Measurements from ENCODE around the gene TMEM250. TPM values are rescaled to one million over a fixed set of nuclear protein-coding genes. Genes with fewer than 3 reads are reported as not detected.
A peak's percentile ranks its signal among the peaks of the same experiment; 100 is the strongest.

Gene TMEM250
- total and polyA plus RNA-seq, 2 experiments from 2014 or later, result 25.6 to 29.3 TPM

DNA sequence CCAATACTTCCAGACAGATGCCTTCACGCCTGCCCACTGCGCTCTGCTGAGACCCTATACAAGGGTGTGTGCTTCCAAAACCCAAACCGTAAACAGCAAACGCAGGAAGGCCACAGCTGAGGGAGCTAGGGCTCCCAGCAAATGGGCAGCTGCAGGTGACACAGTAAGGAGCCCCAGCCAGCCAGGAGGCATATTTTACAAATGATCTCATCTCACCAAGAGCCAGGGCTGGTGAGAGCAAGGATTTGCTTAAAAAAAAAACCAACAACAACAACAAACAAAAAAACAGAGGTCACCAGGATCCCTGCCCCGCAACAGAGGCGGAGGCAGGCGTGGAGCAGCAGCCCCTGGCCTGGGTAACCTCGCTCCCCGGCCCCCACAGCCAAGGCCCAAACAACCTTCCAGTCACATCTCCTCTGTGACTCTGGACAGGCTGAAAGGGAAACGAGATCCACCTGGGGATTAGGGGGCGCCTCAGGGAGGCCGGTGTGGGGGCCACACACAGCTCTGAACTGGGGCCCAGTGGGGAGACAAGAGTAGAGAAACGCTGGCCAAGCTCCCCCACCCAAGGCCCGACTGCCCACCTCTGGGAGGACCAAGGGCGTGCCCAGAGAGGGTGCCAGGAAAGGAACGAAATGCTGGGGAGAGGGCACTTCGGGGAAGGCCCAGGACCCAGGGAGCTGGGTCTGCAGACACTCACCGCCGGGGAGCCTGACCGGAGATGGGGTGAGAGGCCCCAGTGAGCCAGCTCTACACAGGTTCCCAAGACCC lies 26.9 kb downstream of the TMEM250 start:
- Histone ChIP-seq H3K36me3 (no peaks in the 10 kb centered on the region), H3K27ac (no peak overlapping the region), H3K9me3 (ENCODE audit: low read depth) (no peaks in the 10 kb centered on the region), H3K4me3 (no peak overlapping the region), H3K27me3 (peaks cover 9% of the 10 kb centered on the region), H3K4me1 (ENCODE audit: low read depth) (peaks cover 5% of the 10 kb centered on the region)
- DNase-seq (ENCODE audit: low read depth in 1 of 2, low spot score in 1 of 2), result no peak
- TF ChIP-seq, protein P1, sequence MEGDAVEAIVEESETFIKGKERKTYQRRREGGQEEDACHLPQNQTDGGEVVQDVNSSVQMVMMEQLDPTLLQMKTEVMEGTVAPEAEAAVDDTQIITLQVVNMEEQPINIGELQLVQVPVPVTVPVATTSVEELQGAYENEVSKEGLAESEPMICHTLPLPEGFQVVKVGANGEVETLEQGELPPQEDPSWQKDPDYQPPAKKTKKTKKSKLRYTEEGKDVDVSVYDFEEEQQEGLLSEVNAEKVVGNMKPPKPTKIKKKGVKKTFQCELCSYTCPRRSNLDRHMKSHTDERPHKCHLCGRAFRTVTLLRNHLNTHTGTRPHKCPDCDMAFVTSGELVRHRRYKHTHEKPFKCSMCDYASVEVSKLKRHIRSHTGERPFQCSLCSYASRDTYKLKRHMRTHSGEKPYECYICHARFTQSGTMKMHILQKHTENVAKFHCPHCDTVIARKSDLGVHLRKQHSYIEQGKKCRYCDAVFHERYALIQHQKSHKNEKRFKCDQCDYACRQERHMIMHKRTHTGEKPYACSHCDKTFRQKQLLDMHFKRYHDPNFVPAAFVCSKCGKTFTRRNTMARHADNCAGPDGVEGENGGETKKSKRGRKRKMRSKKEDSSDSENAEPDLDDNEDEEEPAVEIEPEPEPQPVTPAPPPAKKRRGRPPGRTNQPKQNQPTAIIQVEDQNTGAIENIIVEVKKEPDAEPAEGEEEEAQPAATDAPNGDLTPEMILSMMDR (IDR thresholded peaks at IDR 0.05; ENCODE audit: low read depth, low read length), result no peak

- peaks cover 5% of the 10 kb centered on the region for H3K4me1 ChIP-seq (ENCODE audit: low read depth)
Observed at GRCh38 chr9:136090768-136091581, 27.7 kb downstream of the TMEM250 start.

GRCh38 chr9:136090056-136090735 lies 28.5 kb downstream of the TMEM250 start:
- no peak for DNase-seq (ENCODE audit: low read depth in 1 of 2, low spot score in 1 of 2)
- TF ChIP-seq, protein P1 (IDR thresholded peaks at IDR 0.05; ENCODE audit: low read depth, low read length), result no peak
- Histone ChIP-seq H3K36me3 (no peaks in the 10 kb centered on the region), H3K9me3 (ENCODE audit: low read depth) (no peaks in the 10 kb centered on the region), H3K27ac (no peak overlapping the region), H3K27me3 (no peaks in the 10 kb centered on the region), H3K4me1 (ENCODE audit: low read depth) (peaks cover 5% of the 10 kb centered on the region), H3K4me3 (no peak overlapping the region)

More at GRCh38 chr9:136090768-136091581, 27.7 kb downstream of the TMEM250 start:
- no peak for DNase-seq (ENCODE audit: low read depth in 1 of 2, low spot score in 1 of 2)
- H3K4me3 ChIP-seq, result no peak overlapping the region
- no peaks in the 10 kb centered on the region for H3K9me3 ChIP-seq (ENCODE audit: low read depth)
- peaks cover 2% of the 10 kb centered on the region for H3K27me3 ChIP-seq
- no peak overlapping the region for H3K27ac ChIP-seq
- TF ChIP-seq, protein P1 (IDR thresholded peaks at IDR 0.05; ENCODE audit: low read depth, low read length), result no peak
- H3K36me3 ChIP-seq, result no peaks in the 10 kb centered on the region

DNA sequence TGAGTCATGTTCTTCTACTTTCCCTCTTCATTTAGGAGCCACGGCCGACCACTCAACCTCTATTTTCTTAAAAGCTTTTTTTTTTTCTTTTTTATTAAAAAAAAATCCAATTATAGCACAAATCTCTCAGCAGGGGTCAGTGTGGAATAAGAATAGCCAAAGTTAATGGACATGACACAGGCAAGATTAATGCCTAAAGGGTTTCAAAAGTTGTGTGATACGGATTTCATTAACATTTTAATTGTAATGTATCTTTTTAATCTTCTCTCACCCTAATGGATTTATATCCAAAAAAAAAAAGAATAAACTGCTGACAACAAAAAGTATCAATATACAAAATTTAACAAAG lies 29.0 kb downstream of the TMEM250 start:
- no peak overlapping the region for H3K27ac ChIP-seq
- TF ChIP-seq, protein P1 (IDR thresholded peaks at IDR 0.05; ENCODE audit: low read depth, low read length), result peak; percentile 42
- H3K9me3 ChIP-seq (ENCODE audit: low read depth), result no peaks in the 10 kb centered on the region
- no peak overlapping the region for H3K4me3 ChIP-seq
- DNase-seq (ENCODE audit: low read depth in 1 of 2, low spot score in 1 of 2), result peak in 1 of 2 donors; percentile 59
- peaks cover 5% of the 10 kb centered on the region for H3K4me1 ChIP-seq (ENCODE audit: low read depth)
- no peaks in the 10 kb centered on the region for H3K36me3 ChIP-seq
- no peaks in the 10 kb centered on the region for H3K27me3 ChIP-seq

GRCh38 chr9:136088939-136089696 lies 29.6 kb downstream of the TMEM250 start:
- Histone ChIP-seq H3K36me3 (no peaks in the 10 kb centered on the region), H3K4me1 (ENCODE audit: low read depth) (peaks cover 5% of the 10 kb centered on the region), H3K27ac (no peak overlapping the region), H3K9me3 (ENCODE audit: low read depth) (no peaks in the 10 kb centered on the region), H3K4me3 (no peak overlapping the region), H3K27me3 (no peaks in the 10 kb centered on the region)
- TF ChIP-seq, protein P1 (IDR thresholded peaks at IDR 0.05; ENCODE audit: low read depth, low read length), result no peak
- no peak for DNase-seq (ENCODE audit: low read depth in 1 of 2, low spot score in 1 of 2)

Data from cardiac muscle cell (in vitro differentiated cells and primary cell).